ENCODE data around the gene FBXW10.
"Not testable (repeated sequence)": the region's sequence is repeated elsewhere in the genome, so short reads cannot be mapped to it uniquely, and the experiment has no call there.

Gene FBXW10

DNA sequence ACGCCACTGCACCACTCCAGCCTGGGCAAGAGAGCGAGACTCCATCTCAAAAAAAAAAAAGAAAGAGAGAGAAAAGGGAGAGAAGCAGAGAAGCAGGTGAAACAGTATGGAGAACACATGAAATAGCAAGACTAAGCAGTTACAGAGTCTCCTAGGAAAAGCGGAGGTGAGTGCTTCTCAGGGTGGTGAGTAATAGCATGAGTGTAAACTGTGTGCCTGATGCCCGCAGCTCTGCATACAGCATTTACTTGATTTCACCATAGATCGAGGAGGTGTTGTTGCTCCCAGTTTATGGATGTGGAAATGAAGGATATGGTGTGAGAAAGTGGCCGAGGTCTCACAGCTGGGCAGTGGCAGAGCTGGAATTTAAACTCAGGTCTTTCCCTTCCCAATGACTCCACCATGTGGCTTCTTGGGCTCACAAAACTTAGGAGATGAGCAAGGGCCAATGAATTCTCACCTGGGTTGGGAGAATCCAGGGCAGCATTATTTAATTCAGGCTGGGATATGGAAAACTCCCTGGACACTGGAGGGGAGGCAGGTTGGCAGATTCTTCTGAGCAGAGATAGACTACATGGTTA, 10.1 kb downstream of the FBXW10 start:
- H3K4me3 ChIP-seq (ENCODE audit: low read length), result not testable (repeated sequence)

DNA sequence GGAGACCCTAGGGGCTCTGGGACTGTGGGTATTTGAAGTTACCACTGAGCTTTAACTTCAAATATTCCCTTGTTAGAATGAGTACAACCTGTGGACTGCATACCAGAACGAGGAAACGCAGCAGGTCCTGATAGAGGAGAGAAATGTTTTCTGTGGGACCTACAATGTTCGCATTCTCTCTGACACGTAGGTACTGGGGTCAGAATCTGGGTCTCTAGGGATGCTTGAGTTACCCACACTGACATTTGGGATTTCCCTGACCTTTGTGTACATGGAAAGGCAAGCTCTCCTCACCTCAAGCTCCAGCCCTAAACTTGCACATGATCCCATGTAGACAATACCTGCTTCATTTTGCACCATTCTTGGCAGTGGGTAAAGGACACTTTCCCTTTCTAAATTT, 12.1 kb downstream of the FBXW10 start:
- H3K4me3 ChIP-seq (ENCODE audit: low read length), result not testable (repeated sequence)

DNA sequence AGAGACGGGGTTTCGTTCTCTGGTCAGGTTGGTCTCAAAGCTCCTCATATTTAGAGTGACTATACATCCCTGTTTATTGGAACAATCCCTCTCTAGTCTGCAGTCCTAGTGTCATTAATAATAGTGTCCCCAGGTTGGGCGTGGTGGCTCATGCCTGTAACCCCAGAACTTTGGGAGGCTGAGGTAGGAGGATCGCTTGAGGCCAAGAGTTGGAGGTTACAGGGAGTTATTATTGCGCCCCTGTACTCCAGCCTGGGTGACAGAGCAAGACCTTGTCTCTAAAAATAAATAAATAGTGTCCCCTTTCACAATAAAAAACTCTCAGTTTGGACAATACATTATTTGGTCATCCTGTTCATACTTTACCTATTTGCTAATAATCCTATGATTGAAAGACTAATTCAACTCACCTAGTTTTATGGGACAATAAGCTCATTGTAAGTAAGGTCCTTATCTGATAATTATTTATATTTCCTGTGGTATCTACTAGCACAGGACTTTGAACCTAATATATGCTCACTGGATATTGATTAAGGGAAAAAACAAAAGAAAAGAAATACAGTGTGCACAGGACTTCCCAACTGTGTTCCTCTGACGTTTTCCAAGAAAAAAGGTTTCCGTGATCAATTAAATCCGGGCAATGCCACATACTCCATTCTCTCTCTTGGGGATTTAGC, 13.7 kb downstream of the FBXW10 start:
- not testable (repeated sequence) for H3K4me3 ChIP-seq (ENCODE audit: low read length)

DNA sequence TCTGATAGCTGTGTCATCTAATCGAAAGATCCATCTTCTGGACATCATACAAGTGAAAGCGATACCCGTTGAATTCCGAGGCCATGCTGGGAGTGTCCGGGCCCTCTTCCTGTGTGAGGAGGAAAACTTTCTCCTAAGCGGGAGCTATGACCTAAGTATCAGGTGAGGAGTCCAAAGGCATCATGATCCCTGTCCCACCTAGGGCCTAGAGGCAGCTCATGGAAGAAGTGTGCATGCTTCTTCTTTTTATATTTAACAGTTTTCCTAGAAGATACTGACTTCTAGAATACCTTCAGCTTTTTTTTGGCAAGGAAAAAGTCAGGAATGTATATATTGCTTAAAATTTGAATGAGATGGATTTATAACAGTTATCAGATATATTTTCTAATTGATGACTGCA, 14.5 kb downstream of the FBXW10 start:
- H3K4me3 ChIP-seq (ENCODE audit: low read length), result not testable (repeated sequence)

DNA sequence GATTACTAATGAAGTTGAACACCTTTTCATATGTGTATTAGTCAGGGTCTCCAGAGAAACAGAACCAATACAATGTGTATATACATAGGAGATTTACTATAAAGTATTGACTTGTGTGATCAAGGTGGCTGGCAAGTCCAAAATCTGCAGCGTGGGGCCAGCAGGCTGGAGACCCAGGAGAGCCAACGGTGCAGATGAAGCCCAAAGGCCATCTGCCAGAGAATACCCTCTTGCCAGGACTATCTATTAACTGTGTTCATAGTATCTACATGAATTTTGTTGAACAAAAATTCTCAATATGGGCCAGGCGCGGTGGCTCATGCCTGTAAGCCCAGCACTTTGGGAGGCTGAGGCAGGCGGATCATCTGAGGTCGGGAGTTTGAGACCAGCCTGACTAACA, 16.4 kb downstream of the FBXW10 start:
- not testable (repeated sequence) for H3K4me3 ChIP-seq (ENCODE audit: low read length)

DNA sequence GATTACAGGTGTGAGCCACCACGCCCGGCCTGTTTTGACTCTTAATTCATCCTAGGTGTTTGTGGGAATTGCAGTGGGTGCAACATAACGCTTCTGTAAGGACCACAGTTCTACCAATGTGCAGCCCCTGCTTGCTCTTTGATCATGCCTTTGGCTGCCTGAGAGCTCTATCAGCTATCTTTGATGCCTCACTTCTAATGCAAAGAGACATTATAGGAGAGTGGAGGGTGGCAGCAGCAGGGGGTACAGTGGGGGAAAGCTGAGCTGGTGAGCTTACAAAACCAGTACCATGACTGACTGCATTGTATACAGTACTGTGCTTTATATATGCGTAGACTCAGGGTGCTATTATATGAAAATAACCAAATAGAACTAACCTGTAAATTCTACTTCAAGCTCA, 26.7 kb downstream of the FBXW10 start:
- not testable (repeated sequence) for H3K4me3 ChIP-seq (ENCODE audit: low read length)

DNA sequence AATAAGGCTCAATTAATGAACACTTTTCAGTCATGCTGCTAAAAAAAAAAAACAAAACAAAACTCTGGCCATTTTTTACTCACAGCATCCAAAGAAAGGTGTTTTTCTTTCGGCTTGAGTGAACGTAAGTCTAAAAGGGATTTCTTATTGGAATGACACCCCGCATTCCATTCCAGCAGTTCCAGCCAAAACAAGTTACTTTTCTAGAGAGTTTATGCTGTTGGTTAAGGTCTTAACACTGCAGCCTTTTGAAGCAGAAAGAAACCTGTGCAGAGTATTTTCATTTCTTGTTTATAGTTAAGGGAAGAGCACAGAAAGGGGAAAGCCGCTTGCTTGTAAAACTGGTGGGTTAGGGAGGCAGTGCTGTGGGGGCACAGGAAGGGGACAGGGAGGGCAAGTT, 27.2 kb downstream of the FBXW10 start:
- H3K4me3 ChIP-seq (ENCODE audit: low read length), result not testable (repeated sequence)

DNA sequence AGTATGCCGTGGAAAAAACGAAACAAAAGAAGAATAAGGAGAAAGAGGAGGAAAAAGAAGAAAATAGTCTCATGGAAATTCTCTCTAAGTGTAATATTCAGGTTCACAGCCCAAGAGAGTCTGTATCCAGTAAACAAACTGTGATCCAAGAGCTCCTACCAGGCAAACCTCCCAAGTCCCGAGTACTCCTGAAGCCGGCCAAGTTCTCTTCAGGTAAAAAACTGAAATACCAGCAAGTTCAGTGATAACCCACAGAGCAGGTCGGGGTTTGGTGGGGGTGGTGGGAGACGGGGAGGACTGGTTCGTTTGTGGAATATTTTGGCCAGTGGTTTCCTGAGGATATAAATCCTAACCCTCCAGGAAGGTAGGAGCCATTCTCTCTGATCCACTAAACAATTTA, 28.6 kb downstream of the FBXW10 start:
- H3K4me3 ChIP-seq (ENCODE audit: low read length), result no peak overlapping the region
- TF ChIP-seq ZNF274 (IDR thresholded peaks at IDR 0.05; ENCODE audit: low read depth, low read length), result no peak

DNA sequence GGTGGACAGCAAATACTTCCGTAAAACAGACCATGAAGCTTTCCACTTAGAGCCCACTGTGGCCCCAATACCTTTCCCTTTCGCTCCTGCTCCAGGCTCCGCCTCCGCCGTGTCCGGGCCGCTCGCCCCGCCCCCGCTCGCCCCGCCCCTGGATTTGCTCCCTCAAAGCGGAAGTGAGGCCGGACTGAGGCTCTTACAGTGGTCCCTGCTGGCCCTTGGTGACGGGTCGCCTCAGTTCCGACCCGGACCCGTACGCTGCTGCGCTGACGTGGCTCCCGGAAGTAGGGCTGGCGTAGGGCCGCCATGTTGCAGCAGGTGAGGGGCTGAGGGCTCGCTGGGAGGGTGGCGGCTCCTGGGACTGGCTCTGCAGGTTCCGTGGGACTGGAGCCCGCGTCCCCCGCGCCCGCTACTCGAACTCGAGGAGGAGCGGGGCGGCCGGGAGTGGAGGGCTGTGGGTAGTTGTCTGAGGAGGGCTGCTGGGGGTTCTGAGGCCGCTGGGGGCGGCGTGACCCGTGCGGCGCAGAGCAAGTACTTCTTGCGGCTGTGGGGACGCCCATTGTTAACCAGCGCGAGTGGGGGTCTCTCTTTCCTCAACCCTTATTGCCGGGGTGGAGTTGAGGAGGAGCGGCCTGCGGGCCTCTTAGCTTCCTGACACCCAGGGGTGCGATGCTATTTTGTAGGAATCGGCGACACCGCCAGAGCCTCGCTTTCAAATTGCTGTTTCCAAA, 37.3 kb downstream of the FBXW10 start, which contains the start of gene TVP23B:
TVP23B (plus strand) TSS at position 193 of the 728 bp plus-strand sequence; CDS start at position 304, 111 bp downstream.
- H3K4me3 ChIP-seq (ENCODE audit: low read length), result peak within 1 kb of the TSS; percentile 86

DNA sequence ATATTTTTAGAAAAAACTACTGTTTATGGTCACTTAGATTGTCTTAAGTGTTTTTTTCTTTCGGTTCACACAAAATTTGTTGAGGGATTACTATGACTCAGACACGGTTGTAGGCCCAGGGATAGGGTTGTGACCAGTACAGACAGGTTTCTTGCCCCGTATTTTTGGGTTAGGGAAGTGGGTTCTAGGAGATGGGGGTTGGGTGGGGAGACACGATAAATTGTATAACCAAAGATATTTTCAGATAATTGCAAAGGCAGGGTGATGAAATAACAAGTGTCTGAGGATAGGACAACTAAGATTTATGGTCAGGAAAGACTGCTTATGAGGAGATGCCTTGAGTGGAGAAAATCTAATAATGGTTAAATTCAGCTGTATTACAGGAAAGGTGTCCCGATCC, 38.0 kb downstream of the FBXW10 start:
- peak overlapping the region; percentile 86 for H3K4me3 ChIP-seq (ENCODE audit: low read length)

DNA sequence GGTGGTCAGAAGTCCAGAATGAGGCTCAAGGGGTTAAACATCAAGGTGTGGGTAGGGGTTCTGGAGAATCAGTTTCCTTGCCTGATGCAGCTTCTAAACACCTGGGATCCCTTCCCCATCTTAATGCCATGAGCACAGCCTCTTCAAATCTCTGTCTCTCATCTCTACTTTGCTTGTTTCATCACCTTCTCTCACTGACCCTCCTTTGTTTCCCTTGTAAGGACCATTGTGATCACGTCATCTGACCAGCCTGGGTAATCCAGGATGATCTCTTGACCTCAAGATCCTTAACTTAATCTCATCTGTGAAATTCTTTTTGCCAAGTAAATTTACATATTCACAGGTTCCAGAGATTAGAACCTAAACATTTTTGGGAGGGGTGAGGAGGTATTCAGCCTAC, 42.1 kb downstream of the FBXW10 start:
- H3K4me3 ChIP-seq (ENCODE audit: low read length), result not testable (repeated sequence)

DNA sequence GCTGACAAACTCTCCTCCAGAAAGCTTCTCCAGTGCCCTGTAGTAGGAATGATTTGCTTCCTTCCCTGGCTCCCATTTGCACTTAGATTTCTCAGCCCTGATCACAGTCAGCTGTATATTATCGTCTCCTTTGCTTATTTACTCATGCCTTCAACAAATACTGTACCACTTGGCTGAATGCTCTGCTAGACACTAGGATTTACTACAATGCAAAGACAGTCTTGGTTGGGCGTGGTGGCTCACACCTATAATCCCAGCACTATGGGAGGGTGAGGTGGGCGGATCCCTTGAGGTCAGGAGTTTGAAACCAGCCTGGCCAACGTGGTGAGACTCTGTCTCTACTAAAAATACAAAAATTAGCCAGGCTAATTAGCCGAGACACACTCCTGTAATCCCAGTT, 43.0 kb downstream of the FBXW10 start:
- H3K4me3 ChIP-seq (ENCODE audit: low read length), result not testable (repeated sequence)

DNA sequence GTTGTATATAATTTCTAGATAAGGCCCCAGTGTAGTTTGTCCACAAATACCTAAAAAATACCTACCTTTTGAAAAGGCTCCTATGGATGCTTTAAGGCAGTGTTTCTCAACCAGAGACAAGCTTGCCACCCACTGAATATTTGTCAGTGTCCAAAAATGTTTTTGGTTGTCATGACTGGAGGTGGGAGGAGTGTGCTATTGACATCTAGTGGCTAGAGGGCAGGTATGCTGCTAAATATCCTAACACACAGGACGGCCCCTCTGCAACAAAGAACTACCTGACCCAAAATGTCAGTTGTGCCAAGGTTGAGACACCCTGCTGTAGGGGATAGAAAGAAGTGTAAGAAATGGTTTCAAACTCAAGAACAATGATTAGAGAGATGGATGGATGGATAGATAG, 47.5 kb downstream of the FBXW10 start:
- not testable (repeated sequence) for H3K4me3 ChIP-seq (ENCODE audit: low read length)

DNA sequence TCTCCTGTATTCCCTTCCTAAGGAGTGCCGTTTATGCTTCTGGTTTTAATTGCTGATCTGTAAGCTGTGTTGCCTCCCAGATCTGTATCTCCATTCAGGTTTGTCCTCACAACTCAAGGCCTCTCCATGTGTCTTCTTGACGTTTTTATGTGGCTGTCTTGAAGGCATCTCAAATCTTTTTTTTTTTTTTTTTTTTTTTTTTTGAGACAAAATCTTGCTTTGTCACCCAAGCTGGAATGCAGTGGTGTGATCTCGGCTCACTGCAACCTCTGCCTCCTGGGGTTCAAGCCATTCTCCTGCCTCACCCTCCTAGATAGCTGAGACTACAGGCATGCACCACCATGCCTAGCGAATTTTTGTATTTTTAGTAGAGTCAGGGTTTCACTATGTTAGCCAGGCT, 51.0 kb downstream of the FBXW10 start:
- H3K4me3 ChIP-seq (ENCODE audit: low read length), result not testable (repeated sequence)

DNA sequence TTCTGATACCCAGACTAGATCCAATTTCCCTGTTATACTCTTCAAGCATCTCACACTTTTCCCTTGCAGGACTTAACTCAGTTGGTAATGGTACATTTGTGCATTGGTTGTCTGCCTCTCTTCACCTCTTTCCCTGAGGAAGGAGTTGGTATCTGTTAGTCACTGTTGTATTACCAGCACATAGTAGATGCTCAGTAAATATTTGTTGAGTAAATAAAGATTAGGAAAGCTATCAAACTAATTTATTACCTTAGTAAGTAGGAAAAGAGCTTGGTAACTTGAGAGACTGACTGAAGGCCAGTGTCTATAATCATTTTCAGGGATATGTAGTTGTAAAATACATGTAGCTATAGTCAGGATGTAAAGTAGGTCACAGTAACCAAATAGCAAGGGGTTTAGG, 53.0 kb downstream of the FBXW10 start:
- not testable (repeated sequence) for H3K4me3 ChIP-seq (ENCODE audit: low read length)

DNA sequence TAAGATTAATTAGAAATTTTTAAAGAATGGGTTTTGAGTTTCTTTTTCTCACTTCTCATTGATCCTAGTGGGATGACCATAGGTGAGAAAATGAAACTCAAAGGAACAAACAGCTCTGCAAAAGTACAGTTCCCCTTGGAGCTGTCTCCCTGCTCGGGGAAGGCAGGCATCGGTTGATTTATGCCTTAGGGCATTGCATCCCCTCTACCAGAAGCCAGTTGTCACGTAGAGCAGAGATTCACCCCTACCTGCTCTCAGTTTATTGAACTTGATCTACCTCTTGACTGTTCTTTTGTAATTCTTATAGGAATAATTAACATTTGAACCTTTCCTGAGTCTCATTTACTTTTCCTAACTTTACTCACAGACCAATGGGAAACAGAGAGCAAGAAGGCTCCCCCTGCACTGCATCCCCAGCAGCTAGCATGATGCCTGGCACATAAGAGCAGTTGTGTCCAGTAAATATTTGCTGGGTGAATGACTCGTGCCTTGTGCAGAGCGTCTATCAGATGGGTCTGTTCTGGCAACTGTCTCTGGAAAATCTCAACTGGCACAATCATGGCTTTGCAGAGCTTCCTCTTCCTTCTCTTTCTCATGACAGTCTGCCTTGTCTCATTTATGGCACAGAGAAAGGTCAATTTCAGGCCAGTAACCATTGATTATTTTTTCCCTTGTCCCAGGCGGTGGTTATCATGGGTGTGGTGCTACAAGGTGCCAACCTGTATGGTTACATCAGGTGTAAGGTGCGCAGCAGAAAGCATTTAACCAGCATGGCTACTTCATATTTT, 59.8 kb downstream of the FBXW10 start:
- not testable (repeated sequence) for H3K4me3 ChIP-seq (ENCODE audit: low read length)

DNA sequence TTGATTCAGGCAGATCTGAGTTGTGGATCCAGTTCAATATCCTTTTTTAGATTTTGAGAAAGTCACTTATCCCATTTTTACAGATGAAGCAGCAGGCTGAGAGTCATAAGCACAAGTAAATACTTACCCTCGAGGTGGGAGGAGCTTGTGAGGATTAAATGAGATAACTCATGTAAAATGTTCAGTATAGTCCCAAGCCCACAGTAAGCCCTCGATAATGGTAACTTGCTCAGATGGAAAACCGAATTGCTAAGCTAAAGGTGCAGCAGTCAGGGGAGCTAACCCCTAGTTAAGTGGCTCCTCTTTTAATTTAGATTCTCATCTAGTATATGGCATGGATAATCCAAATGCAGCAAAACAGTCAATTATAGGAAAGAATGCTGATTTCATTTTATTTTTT, 72.1 kb downstream of the FBXW10 start:
- not testable (repeated sequence) for H3K4me3 ChIP-seq (ENCODE audit: low read length)

DNA sequence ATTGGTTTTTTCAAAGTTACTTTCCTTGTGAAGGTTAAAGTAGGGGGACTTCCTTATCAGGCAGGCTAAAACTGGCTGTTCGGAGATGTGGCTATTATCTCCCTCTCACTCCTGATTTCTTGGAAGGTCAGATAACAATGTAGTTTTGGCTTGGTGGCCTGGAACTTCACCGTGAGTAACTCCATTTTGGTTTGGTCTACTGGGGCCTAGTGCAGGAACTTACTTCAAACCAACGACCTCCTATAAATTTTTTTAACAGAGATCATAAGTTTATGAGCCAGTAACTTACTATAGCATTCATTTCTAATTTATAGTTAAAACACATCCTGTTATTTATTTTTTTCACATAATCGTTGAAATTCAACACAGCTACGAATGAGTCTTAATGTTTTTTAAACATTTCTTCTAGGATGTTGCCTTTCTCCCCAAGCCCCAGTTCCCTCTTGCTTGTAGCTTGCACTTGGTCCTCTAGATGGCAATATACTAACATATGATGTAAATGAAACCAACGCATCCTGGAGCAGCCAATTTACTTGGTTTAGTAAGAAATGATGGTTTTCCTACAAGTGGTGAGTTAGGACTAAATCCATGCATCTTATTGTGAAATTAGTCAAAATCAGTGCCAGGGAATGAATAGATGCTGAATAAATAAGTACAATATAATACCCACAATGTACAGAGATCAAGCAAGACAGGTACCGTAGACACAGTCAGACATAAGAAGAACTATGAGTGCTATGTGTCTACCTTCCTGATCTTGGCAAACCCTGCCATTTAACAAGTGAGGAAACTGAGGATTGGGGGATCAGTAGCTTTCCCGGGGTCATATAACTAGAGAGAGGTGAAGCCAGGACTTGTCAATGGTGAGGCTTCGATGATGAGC, 72.9 kb downstream of the FBXW10 start:
- H3K4me3 ChIP-seq (ENCODE audit: low read length), result not testable (repeated sequence)

DNA sequence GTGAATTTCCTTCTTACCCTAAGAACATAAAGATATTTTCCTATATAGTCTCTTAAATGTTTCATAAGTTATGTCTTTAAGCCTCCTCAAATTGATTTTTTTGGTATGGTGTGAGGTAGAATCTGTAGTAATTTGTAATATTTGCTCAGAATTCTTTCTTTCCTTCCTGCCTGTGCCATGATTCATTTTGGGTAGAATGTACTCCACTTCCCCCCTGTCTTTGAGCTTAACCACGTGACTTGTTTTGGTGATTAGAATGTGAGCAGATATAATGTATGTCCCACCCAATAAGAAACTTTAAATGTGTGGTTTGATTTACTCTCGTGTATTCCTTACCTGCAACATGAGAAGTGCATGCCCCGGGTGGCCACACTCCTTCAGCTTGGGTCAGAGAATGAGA, 77.6 kb downstream of the FBXW10 start:
- H3K4me3 ChIP-seq (ENCODE audit: low read length), result not testable (repeated sequence)

DNA sequence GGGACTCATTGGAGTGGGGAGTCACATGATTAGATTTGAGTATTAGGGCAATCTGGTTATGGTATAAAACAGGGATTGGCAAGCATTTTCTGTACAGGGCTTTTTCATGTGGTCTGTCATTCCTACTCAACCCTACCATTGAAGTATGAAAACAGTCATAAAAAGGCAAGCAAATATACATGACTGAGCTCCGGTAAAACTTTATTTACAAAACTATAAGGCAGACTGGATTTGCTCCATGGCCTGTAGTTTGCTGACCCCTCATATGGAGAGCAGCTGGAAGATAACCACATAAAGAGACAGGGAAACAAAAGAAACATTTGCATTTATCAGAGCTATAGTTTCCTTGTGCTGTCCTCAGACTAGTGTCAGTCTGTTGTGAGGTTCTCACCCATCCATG, 83.8 kb downstream of the FBXW10 start:
- not testable (repeated sequence) for H3K4me3 ChIP-seq (ENCODE audit: low read length)
